Adrenal gland (tissue), 5 donors: Measurements from ENCODE around the gene CAMSAP1.

Experiments used
- POLR2A ChIP-seq, 2 donors: fragments of 450-650 bp; IDR thresholded peaks; one replicate each; pipeline ENCODE4 v1.6.1; 2017; ENCODE audit warnings: antibody characterized with exemption in 2 of 2, mild to moderate bottlenecking in 2 of 2, moderate library complexity in 1 of 2
- TF ChIP-seq, protein P1 (sequence below), 6 experiments: fragments of 450-650 bp in 4 of 6; fragments of 200-600 bp in 2 of 6; sonication (generic) in 1 of 6; IDR thresholded peaks; 1 replicate in 5 of 6; 2 replicates in 1 of 6; pipeline versions ENCODE4 v1.5.1 to v1.8.0; 2016 to 2021; ENCODE audit warnings: antibody characterized with exemption in 6 of 6, mild to moderate bottlenecking in 2 of 6, moderate library complexity in 1 of 6
- donor health status: DM: no; HTN: no; CAD: no.

DNA sequence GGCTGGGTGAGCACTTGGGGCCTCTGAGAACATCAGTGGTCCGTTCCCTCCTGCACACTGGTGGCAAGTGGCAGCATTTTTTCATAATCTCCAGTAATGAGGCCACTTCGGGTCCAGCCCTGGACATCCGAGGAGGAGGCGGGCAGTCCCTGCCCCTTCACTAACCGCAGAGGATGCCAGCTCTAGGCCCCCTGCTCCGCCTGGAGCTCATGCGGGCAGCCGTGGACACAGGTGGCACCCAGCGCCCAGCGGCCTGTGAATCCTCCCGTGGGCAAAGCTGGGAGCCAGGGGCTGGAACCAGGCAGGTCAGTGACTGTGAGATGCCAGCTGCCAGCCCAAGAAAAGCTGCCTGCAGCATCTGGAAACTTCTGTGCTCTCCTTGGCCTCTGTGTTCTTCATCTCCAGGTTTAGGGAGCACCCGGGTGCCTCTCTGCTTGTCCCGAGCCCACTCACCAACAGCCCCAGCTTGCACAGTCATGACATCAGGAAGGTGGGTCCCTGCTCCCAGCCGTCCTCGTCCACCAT lies 112.9 kb downstream of the CAMSAP1 start:
- TF ChIP-seq, protein P1, sequence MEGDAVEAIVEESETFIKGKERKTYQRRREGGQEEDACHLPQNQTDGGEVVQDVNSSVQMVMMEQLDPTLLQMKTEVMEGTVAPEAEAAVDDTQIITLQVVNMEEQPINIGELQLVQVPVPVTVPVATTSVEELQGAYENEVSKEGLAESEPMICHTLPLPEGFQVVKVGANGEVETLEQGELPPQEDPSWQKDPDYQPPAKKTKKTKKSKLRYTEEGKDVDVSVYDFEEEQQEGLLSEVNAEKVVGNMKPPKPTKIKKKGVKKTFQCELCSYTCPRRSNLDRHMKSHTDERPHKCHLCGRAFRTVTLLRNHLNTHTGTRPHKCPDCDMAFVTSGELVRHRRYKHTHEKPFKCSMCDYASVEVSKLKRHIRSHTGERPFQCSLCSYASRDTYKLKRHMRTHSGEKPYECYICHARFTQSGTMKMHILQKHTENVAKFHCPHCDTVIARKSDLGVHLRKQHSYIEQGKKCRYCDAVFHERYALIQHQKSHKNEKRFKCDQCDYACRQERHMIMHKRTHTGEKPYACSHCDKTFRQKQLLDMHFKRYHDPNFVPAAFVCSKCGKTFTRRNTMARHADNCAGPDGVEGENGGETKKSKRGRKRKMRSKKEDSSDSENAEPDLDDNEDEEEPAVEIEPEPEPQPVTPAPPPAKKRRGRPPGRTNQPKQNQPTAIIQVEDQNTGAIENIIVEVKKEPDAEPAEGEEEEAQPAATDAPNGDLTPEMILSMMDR (IDR thresholded peaks at IDR 0.05) = no peak
- TF ChIP-seq POLR2A (IDR thresholded peaks at IDR 0.05) = no peak
